GM19467 (cell line): Measurements from ENCODE around the gene KIF6.
A peak's percentile ranks its signal among the peaks of the same experiment; 100 is the strongest.
"Not testable (repeated sequence)": the region's sequence is repeated elsewhere in the genome, so short reads cannot be mapped to it uniquely, and the experiment has no call there.

Experiments used
- ATAC-seq: cut with Tn5 transposase; IDR thresholded peaks from one replicate; pipeline ENCODE4 v1.9.1; 2021; ENCODE audit warnings: mild to moderate bottlenecking, moderate library complexity; ENCODE audit not compliant: unreplicated experiment

The KIF6 gene

DNA sequence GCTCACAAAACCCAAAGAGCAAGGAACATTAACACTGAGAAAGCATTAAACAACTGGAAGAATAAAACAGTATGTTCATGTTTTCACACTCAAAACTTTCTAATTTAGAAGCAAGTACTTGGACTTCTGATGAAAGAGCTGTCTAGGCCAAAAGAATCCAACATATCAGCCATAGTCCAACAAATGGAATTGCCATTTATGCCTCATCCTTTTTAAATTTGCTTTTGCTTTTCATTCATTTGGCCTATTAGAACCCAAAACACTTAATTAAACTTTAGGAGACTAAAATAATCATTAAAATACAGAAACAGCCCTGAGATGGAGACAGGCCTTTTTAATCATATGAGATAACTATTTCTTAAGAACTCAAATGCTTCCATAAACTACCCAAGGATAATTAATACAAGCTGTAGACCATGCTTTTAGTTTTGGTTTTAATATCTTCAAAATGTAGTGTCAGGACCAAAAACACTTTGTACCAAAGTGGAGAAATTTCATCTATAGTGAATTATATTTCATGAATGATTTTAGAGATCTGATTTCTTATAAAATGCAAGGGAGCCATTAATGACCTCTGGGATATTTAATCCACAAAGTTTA lies 166.5 kb downstream of the KIF6 start:
- no peak for ATAC-seq

DNA sequence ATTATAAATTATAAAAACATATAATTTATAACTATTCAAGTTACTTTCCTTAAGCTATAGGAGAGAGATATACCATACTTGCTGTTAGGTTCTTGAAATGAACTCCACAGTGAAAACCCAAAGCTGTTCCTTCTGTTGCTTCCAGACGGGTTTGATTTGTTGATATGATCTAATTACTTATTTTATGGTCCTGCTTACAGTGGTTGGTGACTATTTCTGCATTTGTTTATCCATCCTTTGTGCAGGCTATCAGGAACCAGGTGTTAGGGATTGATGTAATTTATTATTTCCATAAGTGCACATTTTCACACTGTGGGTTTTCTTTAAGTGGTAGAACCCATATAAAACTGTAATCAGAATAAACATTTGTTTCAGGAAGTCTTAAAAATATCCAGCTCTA lies 167.1 kb downstream of the KIF6 start:
- no peak for ATAC-seq

DNA sequence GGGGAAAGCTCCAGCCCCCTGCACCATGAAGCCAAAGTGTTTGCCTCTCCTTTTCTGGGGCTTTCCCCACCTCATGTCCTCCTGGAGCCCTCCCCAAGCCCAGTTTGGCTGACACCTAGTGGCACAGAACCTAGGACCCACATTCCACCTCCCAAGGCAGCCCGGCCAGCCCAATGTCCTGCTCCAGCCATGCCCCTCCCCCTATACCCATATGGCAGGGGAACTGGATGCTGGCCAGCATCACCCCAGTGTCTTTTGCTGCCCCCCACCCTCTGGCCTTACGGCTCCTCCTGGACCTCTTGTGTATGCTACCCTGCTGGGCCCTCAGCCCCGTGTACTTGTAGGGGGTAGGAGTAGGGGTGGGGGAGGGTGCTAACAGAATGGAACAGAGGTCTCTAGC lies 170.1 kb downstream of the KIF6 start:
- ATAC-seq = no peak

DNA sequence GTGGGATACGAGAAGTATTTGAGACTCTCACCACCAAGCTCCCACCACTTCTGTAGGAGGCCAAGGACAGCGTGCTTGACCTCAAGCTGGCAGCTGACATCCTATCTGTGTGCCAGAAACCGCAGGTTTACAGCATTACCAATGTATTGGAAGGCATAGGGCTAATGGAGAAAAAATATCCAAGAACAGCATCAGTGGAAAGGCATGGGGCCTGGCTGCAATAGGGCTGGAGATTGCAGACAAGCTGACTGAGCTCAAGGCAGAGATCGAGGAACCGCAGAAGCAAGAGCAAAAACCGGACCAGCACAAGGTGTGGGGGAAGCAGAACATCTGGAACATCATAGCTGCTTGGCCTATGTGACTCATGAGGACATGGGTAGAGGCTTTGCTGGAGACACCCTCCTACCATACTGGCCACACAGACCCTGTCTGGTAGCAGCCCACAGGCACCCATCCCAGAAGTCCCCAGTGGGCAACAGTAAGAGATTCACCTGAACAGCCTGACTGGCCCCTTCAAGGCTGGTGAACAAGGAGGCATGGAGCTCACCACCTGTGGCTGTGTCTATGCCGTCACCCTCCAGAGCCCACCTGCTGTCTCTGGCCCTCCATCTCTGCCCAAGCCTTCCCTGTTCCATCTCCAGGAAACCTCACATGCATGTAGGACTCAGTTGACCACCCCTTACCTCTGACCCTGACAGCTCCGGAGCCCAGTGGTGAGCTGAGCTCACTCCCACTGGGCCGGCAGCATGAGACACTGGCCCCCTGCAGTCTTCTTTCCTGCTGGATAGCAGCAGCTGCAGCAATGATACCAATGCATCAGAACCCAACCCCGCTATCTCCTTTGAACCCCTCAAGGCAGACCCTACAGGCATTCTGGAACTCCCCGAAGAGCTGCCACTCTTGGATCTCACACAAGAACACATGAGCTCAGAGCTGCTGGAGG lies 171.1 kb downstream of the KIF6 start:
- no peak for ATAC-seq

DNA sequence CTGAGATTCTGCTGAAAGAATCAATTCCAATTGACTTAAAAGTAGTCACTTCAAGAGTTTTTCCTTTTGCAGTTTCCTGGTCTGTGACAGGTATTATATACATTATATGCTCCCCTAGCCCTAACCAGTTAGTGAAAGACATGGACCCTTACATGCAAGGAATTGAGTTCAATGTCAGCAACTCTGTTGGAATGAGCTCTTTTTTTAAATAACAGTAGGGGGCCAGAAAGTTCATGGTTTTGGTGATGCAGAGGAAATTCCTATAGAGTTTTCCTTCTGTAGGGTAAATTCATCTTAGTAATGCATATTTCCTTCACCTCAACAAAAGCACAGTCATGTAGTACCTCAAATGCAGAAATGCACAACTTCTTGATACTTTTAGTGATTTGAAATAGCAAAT lies 172.2 kb downstream of the KIF6 start:
- ATAC-seq = no peak

DNA sequence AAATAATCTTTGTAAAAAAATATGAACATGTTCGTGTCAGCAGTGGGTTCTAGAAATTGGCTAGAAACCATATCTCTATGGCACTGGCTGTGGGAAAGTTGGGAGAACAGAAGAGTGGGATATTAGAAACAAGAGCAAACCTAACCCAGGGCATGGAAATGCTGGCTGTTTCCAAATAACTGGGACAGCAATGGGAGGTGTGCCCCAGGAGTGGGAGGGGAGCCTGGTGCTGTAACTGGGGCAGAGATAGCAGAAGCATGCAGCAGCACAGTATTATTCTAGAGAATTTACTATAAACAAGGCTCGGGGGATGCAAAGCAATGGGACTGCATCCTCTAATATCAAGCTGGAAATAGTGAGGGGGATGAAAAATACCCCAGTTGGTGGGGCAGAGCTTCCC lies 175.0 kb downstream of the KIF6 start:
- ATAC-seq = no peak

DNA sequence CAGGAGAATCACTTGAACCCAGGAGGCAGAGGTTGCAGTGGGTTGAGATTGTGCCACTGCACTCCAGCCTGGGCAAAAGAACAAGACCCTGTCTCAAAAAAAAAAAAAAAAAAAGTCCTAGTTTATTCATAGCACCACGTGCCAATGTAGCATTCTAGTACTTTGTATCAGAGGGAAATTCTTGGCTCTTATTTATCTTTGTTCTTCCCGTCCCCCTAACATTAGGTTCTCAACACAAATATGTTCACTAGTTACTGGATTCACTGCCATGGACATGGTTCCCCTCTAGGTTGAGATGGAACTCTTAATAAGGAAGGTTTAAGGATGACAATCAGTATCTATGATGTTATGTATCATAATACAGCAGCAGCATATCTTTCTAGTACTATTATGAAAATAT lies 178.5 kb downstream of the KIF6 start:
- no peak for ATAC-seq

DNA sequence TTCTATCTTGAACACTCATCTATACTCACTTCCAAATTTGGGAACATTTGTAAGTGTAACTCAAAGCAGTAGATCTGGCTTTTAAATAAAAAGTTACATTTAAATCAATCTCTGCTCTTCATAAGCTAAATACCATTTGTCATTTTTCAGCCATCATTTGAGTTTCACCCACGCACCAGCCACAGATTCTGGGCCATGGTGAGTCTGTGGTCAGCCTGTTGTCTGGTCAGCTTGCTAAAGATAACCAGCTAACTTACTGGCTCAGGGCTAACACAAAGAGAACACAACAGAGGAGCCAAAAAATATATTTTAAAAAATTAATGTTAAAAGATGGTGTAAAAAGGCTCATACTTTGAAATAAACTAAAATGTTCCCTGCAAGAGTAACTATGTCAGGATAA lies 181.3 kb downstream of the KIF6 start:
- ATAC-seq = no peak

DNA sequence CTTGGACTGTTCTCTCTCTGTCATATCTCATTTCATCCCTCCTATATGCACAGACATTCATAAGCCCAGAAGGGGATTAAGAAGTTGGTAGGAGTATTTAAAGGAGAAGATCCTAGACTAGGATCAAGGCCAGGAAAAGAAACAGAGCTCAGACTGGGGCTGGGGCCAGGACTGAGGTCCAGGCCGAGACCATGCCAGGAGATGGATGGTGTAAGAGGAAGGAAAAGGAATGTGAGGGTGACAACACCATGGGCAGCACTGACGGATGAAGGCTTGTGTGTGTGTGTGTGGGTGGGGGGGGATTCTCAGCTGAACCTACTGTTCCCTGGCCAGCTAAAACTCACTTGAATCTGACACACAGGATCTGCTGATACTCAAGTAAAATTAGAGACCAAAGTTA lies 182.1 kb downstream of the KIF6 start:
- ATAC-seq = no peak

DNA sequence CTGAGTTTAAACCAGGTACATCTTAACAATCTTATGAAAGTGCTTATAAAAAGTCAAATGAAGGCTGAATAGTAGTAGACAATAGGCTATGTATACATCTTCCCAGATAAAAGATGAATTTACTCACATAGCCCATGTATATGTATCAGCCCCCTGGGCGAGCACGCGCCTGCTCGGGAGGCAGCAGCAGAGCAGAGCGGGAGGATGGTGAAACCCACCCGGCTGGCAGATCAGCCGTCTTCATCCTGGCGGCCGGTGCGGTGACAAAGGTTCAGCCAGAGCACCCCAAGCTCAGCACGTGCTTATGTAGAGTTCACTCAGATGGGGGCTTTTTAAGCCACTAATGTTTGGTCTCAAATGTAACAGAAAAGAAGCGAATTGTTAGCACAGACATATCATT lies 184.8 kb downstream of the KIF6 start:
- ATAC-seq = no peak

DNA sequence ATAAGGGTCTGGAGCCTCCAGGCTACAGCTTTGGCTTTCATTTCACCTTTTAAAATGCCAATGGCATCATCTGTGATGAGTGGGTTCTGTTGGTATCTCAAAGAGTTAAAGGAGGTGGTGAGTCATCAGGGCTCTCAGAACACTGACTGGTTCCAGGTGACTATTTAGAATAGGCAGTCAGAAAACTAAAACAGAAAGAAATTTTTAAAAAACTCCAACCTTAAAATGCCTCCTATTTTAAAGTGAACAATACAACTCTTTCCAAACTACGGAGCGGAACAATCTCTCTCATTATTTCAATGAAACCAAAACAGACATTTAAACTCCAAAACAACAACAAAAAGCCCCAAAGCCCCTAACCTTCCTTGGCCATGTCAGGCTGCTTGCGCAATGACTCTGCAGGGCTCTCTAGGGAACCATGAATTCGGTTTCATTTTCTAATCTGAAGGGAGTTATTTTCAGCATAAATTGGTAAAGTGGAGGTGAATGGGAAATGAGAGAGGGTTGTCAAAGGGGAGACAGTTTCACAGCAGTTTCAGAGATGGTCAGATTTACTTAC lies 194.9 kb downstream of the KIF6 start:
- ATAC-seq = peak; percentile 93

DNA sequence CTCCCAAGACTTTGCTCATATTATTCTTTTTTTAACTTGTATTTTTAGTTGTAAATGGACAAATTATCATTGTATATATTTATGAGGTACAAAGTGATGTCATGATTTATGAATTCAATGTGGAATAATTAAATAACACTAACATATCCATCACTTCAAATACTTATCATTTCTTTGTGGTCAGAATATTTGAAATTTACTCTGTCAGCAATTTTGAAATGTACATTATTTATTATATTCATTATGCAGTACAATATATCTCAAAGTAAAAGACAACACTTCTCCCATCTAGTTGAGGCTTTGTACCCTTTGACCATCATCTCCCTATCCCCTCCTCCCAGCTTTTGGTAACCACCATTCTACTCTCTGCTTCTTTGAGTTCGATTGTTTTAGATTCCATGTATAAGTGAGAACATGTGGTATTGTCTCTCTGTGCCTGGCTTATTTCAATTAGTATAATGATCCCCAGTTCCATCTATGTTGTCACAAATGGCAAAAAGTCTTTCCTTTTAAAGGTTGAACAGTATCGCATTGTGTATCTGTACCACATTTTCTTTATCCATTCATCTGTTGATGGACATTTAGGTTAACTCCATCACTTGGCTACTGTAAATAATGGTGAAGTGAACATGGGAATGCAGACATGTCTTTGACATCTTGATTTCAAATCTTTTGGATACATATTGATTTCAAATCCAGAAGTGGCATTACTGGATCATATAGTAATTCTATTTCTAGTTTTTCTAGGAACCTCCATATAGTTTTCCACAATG lies 197.2 kb downstream of the KIF6 start:
- ATAC-seq = no peak

DNA sequence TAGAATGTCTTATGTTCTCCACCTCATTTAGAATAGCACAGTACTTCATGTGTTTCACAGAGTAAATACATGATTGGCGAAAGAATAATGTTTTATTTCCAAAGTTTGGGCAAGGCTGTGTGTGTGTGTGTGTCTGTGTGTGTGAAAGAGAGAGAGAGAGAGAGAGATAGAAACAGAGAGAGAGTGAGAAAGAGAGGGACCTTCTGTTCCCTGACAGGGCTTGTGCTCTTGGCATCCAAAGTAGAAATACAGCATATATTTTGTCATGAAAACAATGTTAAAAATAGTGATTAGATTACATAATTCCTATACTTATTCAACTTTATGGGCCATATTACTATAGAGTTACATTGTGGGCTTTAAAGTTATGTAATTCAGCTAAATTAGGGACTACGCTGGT lies 201.2 kb downstream of the KIF6 start:
- ATAC-seq = no peak

DNA sequence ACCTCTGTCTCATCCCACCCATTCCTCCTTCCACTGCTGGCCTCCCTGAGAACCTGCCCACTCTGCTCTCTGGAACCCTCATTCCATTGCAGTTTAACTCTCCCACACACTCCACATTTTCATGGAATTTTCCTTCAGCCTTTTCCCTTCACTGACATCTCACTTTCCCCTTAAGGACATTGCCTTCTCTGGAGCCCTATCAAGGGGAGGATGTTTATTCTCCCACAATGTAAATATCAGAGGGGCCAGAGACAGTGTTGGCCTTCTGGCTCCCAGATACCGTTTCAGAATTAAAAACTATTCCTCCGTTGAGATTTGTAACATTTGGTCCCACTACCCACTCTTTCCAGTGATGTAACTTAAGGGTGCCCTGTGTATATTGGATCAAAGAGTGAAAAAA lies 203.2 kb downstream of the KIF6 start:
- no peak for ATAC-seq

DNA sequence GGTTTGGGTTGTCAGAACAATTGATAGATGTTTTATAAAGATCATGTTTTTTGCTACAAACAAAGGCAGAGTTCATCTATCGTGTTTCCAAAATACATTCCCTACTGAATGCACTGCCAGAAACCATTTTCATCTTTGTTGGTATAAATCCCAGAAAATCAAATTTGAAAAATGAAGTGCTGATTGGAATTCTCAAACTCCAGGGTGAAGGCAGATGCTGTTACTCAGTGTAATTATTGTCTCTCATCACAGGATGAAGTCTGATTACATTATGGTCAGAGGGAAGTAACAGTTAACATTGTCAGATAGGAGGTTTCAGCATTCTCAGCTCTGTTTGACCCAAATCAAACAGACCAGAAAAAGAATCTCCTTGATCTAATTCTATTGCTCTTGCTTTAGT lies 204.3 kb downstream of the KIF6 start:
- no peak for ATAC-seq

DNA sequence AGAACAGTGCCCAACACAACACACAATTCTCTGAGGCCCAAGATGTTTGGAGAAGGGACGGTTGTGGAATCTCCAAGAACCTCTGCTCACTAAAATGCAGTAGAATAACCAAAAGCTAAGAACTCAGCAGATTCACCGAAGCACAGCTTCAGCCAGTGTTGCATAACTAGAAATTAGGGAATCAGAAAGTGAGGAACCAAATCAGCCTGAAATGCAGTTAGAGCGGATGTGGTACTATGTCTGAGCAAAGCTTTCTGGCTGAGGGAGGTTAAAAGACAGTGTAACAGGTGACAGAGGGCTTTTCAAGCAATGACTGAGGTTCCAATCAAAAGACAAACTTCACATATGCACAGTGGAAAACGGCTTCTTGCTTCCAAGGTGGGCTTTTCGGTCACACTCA lies 204.8 kb downstream of the KIF6 start:
- ATAC-seq = no peak

DNA sequence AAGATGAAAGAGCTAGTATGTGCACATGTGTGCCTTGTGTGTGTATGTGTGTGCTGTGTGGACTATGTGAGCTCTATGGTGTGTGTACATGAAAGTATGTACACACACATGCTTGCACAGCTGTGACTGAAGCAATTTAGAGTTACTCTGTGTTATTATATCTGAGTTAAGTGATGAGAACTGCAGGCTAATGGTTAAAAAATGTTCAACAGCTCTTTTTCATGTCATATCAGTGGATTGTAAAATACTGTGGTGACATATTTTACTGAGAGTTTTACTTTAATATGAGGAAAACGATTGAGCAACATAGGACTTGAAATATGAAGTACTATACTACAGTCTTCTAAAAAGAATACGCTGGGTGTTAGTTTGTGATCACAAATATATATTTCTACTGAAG lies 207.0 kb downstream of the KIF6 start:
- no peak for ATAC-seq

DNA sequence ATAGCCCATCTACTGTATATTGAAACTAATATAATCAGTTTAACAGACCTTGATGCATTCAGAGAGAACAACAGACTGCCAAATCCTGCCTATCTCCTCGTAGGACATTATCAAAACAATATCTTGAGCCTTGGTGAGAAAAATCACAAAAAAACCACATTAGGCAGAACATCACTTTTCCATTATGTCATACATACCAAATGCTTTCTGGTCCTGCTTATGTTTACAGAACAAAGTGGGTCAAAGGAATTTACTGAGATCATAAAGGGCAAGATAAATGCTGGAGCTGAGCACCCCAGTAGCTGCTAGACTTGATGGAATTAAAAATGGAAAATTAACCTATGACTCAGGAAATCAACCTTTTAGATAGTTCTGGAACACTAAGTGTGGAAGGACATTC lies 207.5 kb downstream of the KIF6 start:
- ATAC-seq = no peak

DNA sequence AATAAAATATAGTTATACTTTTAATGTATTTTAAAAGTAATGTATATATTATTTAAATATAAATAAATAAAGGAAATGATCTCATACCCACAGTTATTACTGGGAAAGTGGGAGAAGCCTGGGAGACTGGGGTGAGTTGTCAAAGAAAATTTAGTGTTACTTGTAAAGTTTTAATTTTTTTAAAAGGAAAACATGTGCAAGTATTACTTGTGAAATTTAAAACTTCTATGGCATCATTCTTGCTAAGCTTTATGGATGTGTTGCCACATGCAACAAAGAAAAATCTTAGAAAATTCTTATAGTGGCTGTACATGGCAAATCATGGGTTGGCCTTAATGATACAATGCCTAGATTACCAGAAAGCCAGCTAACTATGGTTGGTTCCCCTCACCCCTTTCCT lies 208.7 kb downstream of the KIF6 start:
- no peak for ATAC-seq

DNA sequence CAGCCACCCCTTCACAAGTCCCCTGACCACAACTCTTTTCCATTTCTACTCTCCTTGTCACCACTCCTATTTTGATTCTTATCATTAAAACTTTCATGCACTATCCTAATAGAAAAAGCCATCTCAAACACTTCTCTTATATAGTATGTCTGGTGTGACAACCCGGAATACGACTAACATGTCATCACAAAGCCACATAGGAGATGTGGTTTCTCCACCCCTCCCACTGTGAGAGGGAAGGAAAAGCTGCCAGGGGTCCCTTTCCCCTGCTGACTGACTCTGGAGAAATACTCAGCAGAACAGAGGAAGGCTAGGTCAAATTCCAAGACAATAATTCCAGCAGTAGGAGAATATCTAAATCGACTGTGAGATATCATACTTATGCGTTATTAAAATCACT lies 209.7 kb downstream of the KIF6 start:
- ATAC-seq = no peak

DNA sequence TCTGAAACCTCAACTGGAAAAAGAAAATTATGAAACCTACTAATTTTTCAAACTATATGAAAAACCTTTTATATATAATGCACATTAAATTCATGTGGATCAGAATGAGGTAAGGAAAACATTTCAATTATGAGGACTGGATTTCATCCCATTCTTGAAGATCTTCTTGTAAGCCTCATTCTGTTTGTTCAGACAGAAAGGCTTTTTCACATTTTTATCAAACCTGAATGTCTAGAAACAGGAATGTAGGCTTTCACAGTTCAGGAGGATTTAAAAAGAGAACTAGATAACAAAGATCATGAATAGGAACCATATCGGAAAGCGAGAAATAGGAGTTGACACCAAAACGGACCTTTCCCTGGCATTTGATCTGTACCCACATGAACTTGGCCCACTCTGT lies 210.2 kb downstream of the KIF6 start:
- no peak for ATAC-seq

DNA sequence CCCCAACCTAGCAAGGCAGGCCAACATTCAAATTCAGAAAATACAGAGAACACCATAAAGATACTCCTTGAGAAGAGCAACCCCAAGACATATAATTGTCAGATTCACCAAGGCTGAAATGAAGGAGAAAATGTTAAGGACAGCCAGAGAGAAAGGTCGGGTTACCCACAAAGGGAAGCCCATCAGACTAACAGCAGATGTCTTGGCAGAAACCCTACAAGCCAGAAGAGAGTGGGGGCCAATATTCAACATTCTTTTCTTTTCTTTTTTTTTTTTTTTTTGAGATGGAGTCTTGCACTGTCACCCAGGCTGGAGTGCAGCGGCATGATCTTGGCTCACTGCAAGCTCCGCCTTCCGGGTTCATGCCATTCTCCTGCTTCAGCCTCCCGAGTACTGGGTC lies 215.4 kb downstream of the KIF6 start:
- ATAC-seq = not testable (repeated sequence)
